HepG2 (cell line): Measurements from ENCODE around the gene NUP93. TPM values are rescaled to one million over a fixed set of nuclear protein-coding genes. Genes with fewer than 3 reads are reported as not detected.

ENCODE experiments used
- AFF4 ChIP-seq: sonication (generic); formaldehyde crosslinking; IDR thresholded peaks from 2 replicates; pipeline ENCODE4 v1.4.0; 2020; ENCODE audit warnings: missing genetic modification reagents
- GFI1 ChIP-seq: sonication (generic); formaldehyde crosslinking; IDR thresholded peaks from 2 replicates; pipeline ENCODE4 v1.5.0; 2020; ENCODE audit warnings: missing genetic modification reagents, mild to moderate bottlenecking, borderline replicate concordance
- HNF4G ChIP-seq, 2 experiments: sonication (generic) in 1 of 2; formaldehyde crosslinking in 1 of 2; IDR thresholded peaks; 2 replicates each; pipeline versions ENCODE4 v1.4.0 to v1.6.1; 2011 to 2020; ENCODE audit warnings: borderline replicate concordance in 2 of 2, low read depth in 2 of 2, mild to moderate bottlenecking in 2 of 2, low read length in 1 of 2, missing genetic modification reagents in 1 of 2, moderate library complexity in 1 of 2
- MEIS2 ChIP-seq: sonication (generic); formaldehyde crosslinking; IDR thresholded peaks from 2 replicates; pipeline ENCODE4 v1.9.0; 2021; ENCODE audit warnings: mild to moderate bottlenecking, missing genetic modification reagents
- MLXIP ChIP-seq: sonication (generic); formaldehyde crosslinking; IDR thresholded peaks from 2 replicates; pipeline ENCODE4 v1.9.0; 2021; ENCODE audit warnings: missing genetic modification reagents, borderline replicate concordance
- ZNF124 ChIP-seq: sonication (generic); formaldehyde crosslinking; IDR thresholded peaks from 2 replicates; pipeline ENCODE4 v1.4.0; 2020; ENCODE audit warnings: missing genetic modification reagents
- ZNF142 ChIP-seq: sonication (generic); formaldehyde crosslinking; IDR thresholded peaks from 2 replicates; pipeline ENCODE4 v1.4.0; 2020; ENCODE audit warnings: missing genetic modification reagents
- ZNF3 ChIP-seq: IDR thresholded peaks from 2 replicates; pipeline ENCODE4 v1.7.0; 2017; ENCODE audit warnings: inconsistent platforms
- ZNF501 ChIP-seq: sonication (generic); formaldehyde crosslinking; IDR thresholded peaks from 2 replicates; pipeline ENCODE4 v1.5.1; 2020; ENCODE audit warnings: mild to moderate bottlenecking, moderate library complexity, missing genetic modification reagents
- ZNF703 ChIP-seq: sonication (generic); formaldehyde crosslinking; IDR thresholded peaks from 2 replicates; pipeline ENCODE4 v1.5.1; 2020; ENCODE audit warnings: missing genetic modification reagents, mild to moderate bottlenecking, moderate library complexity, borderline replicate concordance
- ZNF772 ChIP-seq: sonication (generic); formaldehyde crosslinking; IDR thresholded peaks from 2 replicates; pipeline ENCODE4 v1.5.0; 2020; ENCODE audit warnings: mild to moderate bottlenecking, missing genetic modification reagents
- ZSCAN5A ChIP-seq: sonication (generic); formaldehyde crosslinking; IDR thresholded peaks from 2 replicates; pipeline ENCODE4 v1.8.0; 2022; ENCODE audit warnings: mild to moderate bottlenecking, missing genetic modification reagents, borderline replicate concordance
- polyA plus RNA-seq, 8 experiments: library from polyadenylated mRNA; depleted of rRNA in 3 of 8; stranded (reverse) in 7 of 8; unstranded in 1 of 8; fragments of >200 nt; fragmentation: Illumina TruSeq in 4 of 8; extraction: Trizol in 4 of 8; gene quantifications; 2 replicates each; pipeline versions ENCODE4 v1.2.1 to v1.2.3, GENCODE V29; 2011 to 2016; ENCODE audit warnings: low read depth in 4 of 8, missing spikeins in 1 of 8, mixed read lengths in 1 of 8; ENCODE audit not compliant: insufficient read depth in 1 of 8
- total RNA-seq, 5 experiments: library from RNA; depleted of rRNA; stranded (reverse); fragments of >200 nt; fragmentation: Illumina TruSeq; extraction: Trizol; gene quantifications; 2 replicates each; pipeline ENCODE4 v1.2.3, GENCODE V29; 2016; ENCODE audit warnings: low read depth in 1 of 5

The NUP93 gene
- total and polyA plus RNA-seq, 2 of the 13 experiments (the other 11 are each of a cell fraction or from before 2014, with no cell fraction given): 58.5 to 140 TPM

- TF ChIP-seq HNF4G (IDR thresholded peaks at IDR 0.05; ENCODE audit: borderline replicate concordance, low read depth, low read length): no peak
- no peak; the same call in 1 of the 2 replicates for TF ChIP-seq HNF4G (CRISPR knock-in tag; IDR thresholded peaks at IDR 0.05; ENCODE audit: borderline replicate concordance, low read depth)
- no peak for TF ChIP-seq ZSCAN5A (CRISPR knock-in tag)
- no peak for TF ChIP-seq ZNF124 (CRISPR knock-in tag)
- TF ChIP-seq ZNF501: 0 out of 2 replicates have a peak, but pooled peaks have one; percentile 17
- TF ChIP-seq ZNF142 (CRISPR knock-in tag): no peak; the same call in 1 of the 2 replicates
- TF ChIP-seq AFF4: no peak
- no peak for TF ChIP-seq ZNF703
- TF ChIP-seq ZNF3: no peak
- peak; percentile 68 for TF ChIP-seq MEIS2 (CRISPR knock-in tag)
- no peak for TF ChIP-seq GFI1 (CRISPR knock-in tag)
- 0 out of 2 replicates have a peak, but pooled peaks have one; percentile 25 for TF ChIP-seq MLXIP (CRISPR knock-in tag)
- peak; percentile 2; the same call in 1 of the 2 replicates for TF ChIP-seq ZNF772 (CRISPR knock-in tag)
Observed at GRCh38 chr16:56848955-56849689, 119.2 kb downstream of the NUP93 start (continued).
